DND-41 (cell line): Measurements from ENCODE around the gene AFG3L2.

Experiments used
- EZH2 ChIP-seq: IDR thresholded peaks from 3 replicates; pipeline ENCODE4 v1.6.1; 2012; ENCODE audit warnings: borderline replicate concordance, low read depth, mild to moderate bottlenecking, moderate library complexity, low read length, inconsistent platforms; ENCODE audit not compliant: severe bottlenecking
- TF ChIP-seq, protein P1 (sequence below): IDR thresholded peaks from 2 replicates; pipeline ENCODE4 v1.5.1; 2012; ENCODE audit warnings: borderline replicate concordance, low read length, moderate library complexity, mild to moderate bottlenecking; ENCODE audit not compliant: poor library complexity, severe bottlenecking; ENCODE audit errors: extremely low read depth

DNA sequence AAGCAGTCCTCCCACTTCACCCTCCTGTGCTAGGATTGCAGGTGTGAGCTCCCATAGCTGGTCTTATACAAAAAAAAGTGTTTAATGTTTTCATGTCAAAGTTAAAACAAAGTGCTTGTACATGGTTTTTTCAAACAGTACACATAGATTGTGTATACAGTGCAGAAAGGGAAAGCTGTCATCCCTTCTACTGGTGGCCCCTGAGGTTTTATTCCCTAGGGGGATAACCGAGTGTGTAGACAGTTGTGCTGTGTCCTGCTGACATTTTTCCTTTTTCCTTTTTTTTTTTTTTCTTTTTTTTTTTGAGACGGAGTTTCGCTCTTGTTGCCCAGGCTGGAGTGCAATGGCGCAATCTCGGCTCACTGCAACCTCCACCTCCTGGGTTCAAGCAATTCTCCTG lies 58.2 kb downstream of the AFG3L2 start:
- TF ChIP-seq EZH2 = no peak
- TF ChIP-seq, protein P1, sequence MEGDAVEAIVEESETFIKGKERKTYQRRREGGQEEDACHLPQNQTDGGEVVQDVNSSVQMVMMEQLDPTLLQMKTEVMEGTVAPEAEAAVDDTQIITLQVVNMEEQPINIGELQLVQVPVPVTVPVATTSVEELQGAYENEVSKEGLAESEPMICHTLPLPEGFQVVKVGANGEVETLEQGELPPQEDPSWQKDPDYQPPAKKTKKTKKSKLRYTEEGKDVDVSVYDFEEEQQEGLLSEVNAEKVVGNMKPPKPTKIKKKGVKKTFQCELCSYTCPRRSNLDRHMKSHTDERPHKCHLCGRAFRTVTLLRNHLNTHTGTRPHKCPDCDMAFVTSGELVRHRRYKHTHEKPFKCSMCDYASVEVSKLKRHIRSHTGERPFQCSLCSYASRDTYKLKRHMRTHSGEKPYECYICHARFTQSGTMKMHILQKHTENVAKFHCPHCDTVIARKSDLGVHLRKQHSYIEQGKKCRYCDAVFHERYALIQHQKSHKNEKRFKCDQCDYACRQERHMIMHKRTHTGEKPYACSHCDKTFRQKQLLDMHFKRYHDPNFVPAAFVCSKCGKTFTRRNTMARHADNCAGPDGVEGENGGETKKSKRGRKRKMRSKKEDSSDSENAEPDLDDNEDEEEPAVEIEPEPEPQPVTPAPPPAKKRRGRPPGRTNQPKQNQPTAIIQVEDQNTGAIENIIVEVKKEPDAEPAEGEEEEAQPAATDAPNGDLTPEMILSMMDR = no peak
